G401 (cell line): ENCODE results near the gene TNFSF13. TPM values are rescaled to one million over a fixed set of nuclear protein-coding genes. Genes with fewer than 3 reads are reported as not detected.
A peak's percentile ranks its signal among the peaks of the same experiment; 100 is the strongest.
"Not testable (repeated sequence)": the region's sequence is repeated elsewhere in the genome, so short reads cannot be mapped to it uniquely, and the experiment has no call there.

Experiments used
- DNase-seq: peaks from one replicate; pipeline ENCODE4 v3.0.0-alpha.2; 2015; ENCODE audit warnings: low spot score
- in situ Hi-C: cut with HindIII; loops from 2 replicates; pipeline ENCODE4 v1.10.0; 2016; ENCODE audit warnings: low sequenced_read_pairs, mixed read lengths
- total RNA-seq: library from RNA; depleted of rRNA; stranded (reverse); fragments of >200 nt; shearing (Covaris generic); gene quantifications from 2 replicates; pipeline ENCODE4 v1.2.3, GENCODE V29; 2014; rRNA removed

TNFSF13 gene
- total RNA-seq, 1 experiment from 2014 or later: not detected

- DNase-seq: no peak
- in situ Hi-C loops: no loop called here
These were observed 29.0 kb downstream of the TNFSF13 start for GRCh38 chr17:7587420-7588151.

GRCh38 chr17:7588553-7589203, 30.1 kb downstream of the TNFSF13 start:
- in situ Hi-C loops: no loop called here
- no peak for DNase-seq

- in situ Hi-C loops: no loop called here
- DNase-seq: peak; percentile 93
These were observed 30.8 kb downstream of the TNFSF13 start for GRCh38 chr17:7589204-7589868.

- DNase-seq: no peak
- in situ Hi-C loops: no loop called here
These were observed 31.5 kb downstream of the TNFSF13 start, which contains the start of gene SOX15 for GRCh38 chr17:7589891-7590691. TSS of gene SOX15 (minus strand) at chr17:7590094. CDS start at chr17:7589676, 418 bp downstream.

GRCh38 chr17:7590743-7591142, 32.2 kb downstream of the TNFSF13 start:
- DNase-seq: no peak
- in situ Hi-C loops: no loop called here

- DNase-seq: no peak
- in situ Hi-C loops: no loop called here
These were observed 33.0 kb downstream of the TNFSF13 start for GRCh38 chr17:7591596-7591995.

GRCh38 chr17:7592422-7593021, 34.0 kb downstream of the TNFSF13 start:
- DNase-seq: no peak
- in situ Hi-C loops: no loop called here

GRCh38 chr17:7593296-7593695, 34.7 kb downstream of the TNFSF13 start:
- no peak for DNase-seq

GRCh38 chr17:7597561-7597960, 39.0 kb downstream of the TNFSF13 start:
- in situ Hi-C loops, DNase-seq: not testable (repeated sequence)

More at GRCh38 chr17:7593296-7593695, 34.7 kb downstream of the TNFSF13 start:
- in situ Hi-C loops: no loop called here

- DNase-seq: no peak
- in situ Hi-C loops: no loop called here
These were observed 47.7 kb downstream of the TNFSF13 start for GRCh38 chr17:7606280-7606679.

- in situ Hi-C loops: no loop called here
- DNase-seq: peak; percentile 37
These were observed 52.1 kb downstream of the TNFSF13 start for GRCh38 chr17:7610641-7611040.

Other genes starting within 250 kb of the TNFSF13 start
- 109 and 113 TPM in 2 replicates for gene GPS2, start 243.4 kb upstream of the TNFSF13 start, total RNA-seq
- gene NEURL4, start 229.4 kb upstream of the TNFSF13 start, total RNA-seq: 21.4 and 50.0 TPM in 2 replicates
- 0.61 TPM in 1 of 2 replicates, not detected in the other for gene ACAP1, start 222.2 kb upstream of the TNFSF13 start, total RNA-seq
- gene KCTD11, start 206.6 kb upstream of the TNFSF13 start, total RNA-seq: 12.0 and 14.3 TPM in 2 replicates
- not detected in 2 replicates for gene TMEM95, start 203.6 kb upstream of the TNFSF13 start, total RNA-seq
- not detected in 2 replicates for gene TNK1, start 177.7 kb upstream of the TNFSF13 start, total RNA-seq
- gene PLSCR3, start 164.2 kb upstream of the TNFSF13 start, total RNA-seq: 7.9 and 8.3 TPM in 2 replicates
- gene TMEM256, start 154.7 kb upstream of the TNFSF13 start, total RNA-seq: 200 and 369 TPM in 2 replicates
- 5.5 and 6.8 TPM in 2 replicates for gene NLGN2, start 150.9 kb upstream of the TNFSF13 start, total RNA-seq
- not detected in 2 replicates for gene SPEM1, start 138.4 kb upstream of the TNFSF13 start, total RNA-seq
- not detected in 2 replicates for gene SPEM2, start 133.1 kb upstream of the TNFSF13 start, total RNA-seq
- not detected in 2 replicates for gene SPEM3, start 129.9 kb upstream of the TNFSF13 start, total RNA-seq
- gene TMEM102, start 123.3 kb upstream of the TNFSF13 start, total RNA-seq: 4.6 and 4.9 TPM in 2 replicates
- gene FGF11, start 119.2 kb upstream of the TNFSF13 start, total RNA-seq: 20.4 and 24.2 TPM in 2 replicates
- gene CHRNB1, start 113.7 kb upstream of the TNFSF13 start, total RNA-seq: 7.6 and 24.0 TPM in 2 replicates
- gene ZBTB4, start 79.1 kb upstream of the TNFSF13 start, total RNA-seq: 4.1 and 4.4 TPM in 2 replicates
- not detected in 2 replicates for gene SLC35G6, start 77.3 kb upstream of the TNFSF13 start, total RNA-seq
- 52.7 and 52.8 TPM in 2 replicates for gene POLR2A, start 74.4 kb upstream of the TNFSF13 start, total RNA-seq
- not detected in 2 replicates for gene TNFSF12, start 9.7 kb upstream of the TNFSF13 start, total RNA-seq
- 157 and 182 TPM in 2 replicates for gene SENP3, start 3.2 kb downstream of the TNFSF13 start, total RNA-seq
- gene CD68, start 20.9 kb downstream of the TNFSF13 start, total RNA-seq: 119 and 129 TPM in 2 replicates
- 151 and 157 TPM in 2 replicates for gene MPDU1, start 25.1 kb downstream of the TNFSF13 start, total RNA-seq
- gene SOX15, start 31.3 kb downstream of the TNFSF13 start, total RNA-seq: 6.8 and 12.1 TPM in 2 replicates
- gene FXR2, start 56.1 kb downstream of the TNFSF13 start, total RNA-seq: 75.9 and 88.0 TPM in 2 replicates
- 70.2 and 96.9 TPM in 2 replicates for gene SAT2, start 69.1 kb downstream of the TNFSF13 start, total RNA-seq
- not detected in 2 replicates for gene SHBG, start 71.4 kb downstream of the TNFSF13 start, total RNA-seq
- gene ATP1B2, start 92.2 kb downstream of the TNFSF13 start, total RNA-seq: not detected in 2 replicates
- gene TP53, start 128.7 kb downstream of the TNFSF13 start, total RNA-seq: 23.5 and 26.4 TPM in 2 replicates
- gene WRAP53, start 129.7 kb downstream of the TNFSF13 start, total RNA-seq: 27.2 and 33.5 TPM in 2 replicates
- gene EFNB3, start 146.5 kb downstream of the TNFSF13 start, total RNA-seq: 13.1 and 16.8 TPM in 2 replicates
- 0.03 TPM in 1 of 2 replicates, not detected in the other for gene DNAH2, start 159.0 kb downstream of the TNFSF13 start, total RNA-seq